Measurements from ENCODE around the gene PYHIN1.

The PYHIN1 gene

GRCh38 chr1:159015440-159015909, 84.1 kb downstream of the PYHIN1 start:
- peak; percentile 63 to 67 for DNase-seq

DNA sequence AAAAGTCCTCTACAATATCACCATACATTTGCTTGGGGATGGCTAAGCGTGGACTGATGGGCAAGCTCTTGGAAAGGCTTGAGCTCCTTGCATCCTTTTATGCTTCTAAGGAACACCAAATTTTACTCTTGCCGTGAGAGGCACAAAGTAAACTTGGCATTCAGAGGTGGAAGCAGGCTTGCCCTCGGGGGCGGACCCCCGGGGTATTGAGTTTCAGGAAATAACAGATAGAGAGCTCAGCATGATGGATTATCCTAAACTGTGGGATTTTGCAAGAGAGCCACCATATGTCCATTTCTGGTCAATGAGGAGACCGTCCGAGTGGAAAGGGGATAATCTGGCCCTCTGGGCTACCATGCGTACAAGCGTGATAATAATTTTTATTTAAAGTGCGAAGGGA, 92.4 kb downstream of the PYHIN1 start:
- no peak for DNase-seq

GRCh38 chr1:159025043-159025442, 93.7 kb downstream of the PYHIN1 start:
- DNase-seq = no peak

Measured in stimulated activated CD4-positive, alpha-beta T cell treated with anti-CD3 and anti-CD28 coated beads, Interleukin-2, amount 100 ng/mL, for 24 hours (primary cell).